DND-41 (cell line): ENCODE data around the gene TLE1.

ENCODE experiments used
- EZH2 ChIP-seq: IDR thresholded peaks from 3 replicates; pipeline ENCODE4 v1.6.1; 2012; ENCODE audit warnings: borderline replicate concordance, low read depth, mild to moderate bottlenecking, moderate library complexity, low read length, inconsistent platforms; ENCODE audit not compliant: severe bottlenecking
- TF ChIP-seq, protein P1 (sequence below): IDR thresholded peaks from 2 replicates; pipeline ENCODE4 v1.5.1; 2012; ENCODE audit warnings: borderline replicate concordance, low read length, moderate library complexity, mild to moderate bottlenecking; ENCODE audit not compliant: poor library complexity, severe bottlenecking; ENCODE audit errors: extremely low read depth

- no peak for TF ChIP-seq EZH2
- TF ChIP-seq, protein P1, sequence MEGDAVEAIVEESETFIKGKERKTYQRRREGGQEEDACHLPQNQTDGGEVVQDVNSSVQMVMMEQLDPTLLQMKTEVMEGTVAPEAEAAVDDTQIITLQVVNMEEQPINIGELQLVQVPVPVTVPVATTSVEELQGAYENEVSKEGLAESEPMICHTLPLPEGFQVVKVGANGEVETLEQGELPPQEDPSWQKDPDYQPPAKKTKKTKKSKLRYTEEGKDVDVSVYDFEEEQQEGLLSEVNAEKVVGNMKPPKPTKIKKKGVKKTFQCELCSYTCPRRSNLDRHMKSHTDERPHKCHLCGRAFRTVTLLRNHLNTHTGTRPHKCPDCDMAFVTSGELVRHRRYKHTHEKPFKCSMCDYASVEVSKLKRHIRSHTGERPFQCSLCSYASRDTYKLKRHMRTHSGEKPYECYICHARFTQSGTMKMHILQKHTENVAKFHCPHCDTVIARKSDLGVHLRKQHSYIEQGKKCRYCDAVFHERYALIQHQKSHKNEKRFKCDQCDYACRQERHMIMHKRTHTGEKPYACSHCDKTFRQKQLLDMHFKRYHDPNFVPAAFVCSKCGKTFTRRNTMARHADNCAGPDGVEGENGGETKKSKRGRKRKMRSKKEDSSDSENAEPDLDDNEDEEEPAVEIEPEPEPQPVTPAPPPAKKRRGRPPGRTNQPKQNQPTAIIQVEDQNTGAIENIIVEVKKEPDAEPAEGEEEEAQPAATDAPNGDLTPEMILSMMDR: no peak
These were observed 149.1 kb downstream of the TLE1 start for GRCh38 chr9:81540142-81540710.
